Smooth muscle cell (in vitro differentiated cells): Measurements from ENCODE around the gene UGT1A7. TPM values are rescaled to one million over a fixed set of nuclear protein-coding genes. Genes with fewer than 3 reads are reported as not detected.

Experiments
- DNase-seq: peaks from one replicate; lab custom pipeline; 2025; ENCODE audit not compliant: unreplicated experiment; lab: John Stamatoyannopoulos, UW
- H2AFZ ChIP-seq: fragments of 200-600 bp; sonication (generic); 2 replicates; pipeline ENCODE4 v1.6.0; 2016; ENCODE audit warnings: antibody characterized with exemption, low read depth, mild to moderate bottlenecking
- H3F3A ChIP-seq: fragments of 200-600 bp; sonication (generic); 2 replicates; pipeline ENCODE4 v1.6.0; 2017; ENCODE audit warnings: antibody characterized with exemption, low read depth
- H3K27ac ChIP-seq: fragments of 200-600 bp; sonication (generic); 2 replicates; pipeline ENCODE4 v1.5.1; 2016; ENCODE audit warnings: low read depth, mild to moderate bottlenecking
- H3K27me3 ChIP-seq: fragments of 200-600 bp; sonication (generic); 2 replicates; pipeline ENCODE4 v1.6.1; 2016; ENCODE audit warnings: low read depth, mild to moderate bottlenecking
- H3K36me3 ChIP-seq: fragments of 200-600 bp; sonication (generic); 2 replicates; pipeline ENCODE4 v1.5.1; 2016; ENCODE audit warnings: low read depth
- H3K4me1 ChIP-seq: fragments of 200-600 bp; sonication (generic); 2 replicates; pipeline ENCODE4 v1.5.1; 2016; ENCODE audit warnings: low read depth
- H3K4me2 ChIP-seq: fragments of 200-600 bp; sonication (generic); 2 replicates; pipeline ENCODE4 v1.6.0; 2016; ENCODE audit warnings: mild to moderate bottlenecking
- H3K4me3 ChIP-seq: fragments of 200-600 bp; sonication (generic); 2 replicates; pipeline ENCODE4 v1.5.1; 2016; ENCODE audit warnings: mild to moderate bottlenecking
- H3K79me2 ChIP-seq: fragments of 200-600 bp; sonication (generic); 2 replicates; pipeline ENCODE4 v1.6.0; 2016; ENCODE audit warnings: low read depth, mild to moderate bottlenecking
- H3K9ac ChIP-seq: fragments of 200-600 bp; sonication (generic); 2 replicates; pipeline ENCODE4 v1.6.0; 2016; ENCODE audit warnings: low read depth
- H3K9me3 ChIP-seq: fragments of 200-600 bp; sonication (generic); replicated peaks from 2 replicates; pipeline ENCODE4 v1.5.1; 2016; ENCODE audit warnings: low read depth
- H4K20me1 ChIP-seq: fragments of 200-600 bp; sonication (generic); 2 replicates; pipeline ENCODE4 v1.6.0; 2016; ENCODE audit warnings: low read depth
- WGBS: methylation state at CpG from one replicate; pipeline ENCODE4 v1.1.7; 2016; ENCODE audit warnings: low lambda C conversion rate; 5-methylcytosine and 5-hydroxymethylcytosine counted together
- polyA plus RNA-seq: library from polyadenylated mRNA; unstranded; fragments of >200 nt; fragmentation: Nextera tagmentation; extraction: Ambion mirVana; gene quantifications from 2 replicates; pipeline ENCODE4 v1.2.1, GENCODE V29; 2016
- total RNA-seq: library from RNA; depleted of rRNA; stranded (reverse); fragments of >200 nt; gene quantifications from 2 replicates; pipeline ENCODE4 v1.2.3, GENCODE V29; 2014
- TF ChIP-seq, protein P1 (sequence below): fragments of 200-600 bp; sonication (generic); IDR thresholded peaks from 2 replicates; pipeline ENCODE4 v1.5.1; 2017; ENCODE audit warnings: borderline replicate concordance, mild to moderate bottlenecking, antibody characterized with exemption; ENCODE audit not compliant: insufficient read depth, poor library complexity, severe bottlenecking

UGT1A7 gene
- total and polyA plus RNA-seq, 2 experiments from 2014 or later: not detected

DNA sequence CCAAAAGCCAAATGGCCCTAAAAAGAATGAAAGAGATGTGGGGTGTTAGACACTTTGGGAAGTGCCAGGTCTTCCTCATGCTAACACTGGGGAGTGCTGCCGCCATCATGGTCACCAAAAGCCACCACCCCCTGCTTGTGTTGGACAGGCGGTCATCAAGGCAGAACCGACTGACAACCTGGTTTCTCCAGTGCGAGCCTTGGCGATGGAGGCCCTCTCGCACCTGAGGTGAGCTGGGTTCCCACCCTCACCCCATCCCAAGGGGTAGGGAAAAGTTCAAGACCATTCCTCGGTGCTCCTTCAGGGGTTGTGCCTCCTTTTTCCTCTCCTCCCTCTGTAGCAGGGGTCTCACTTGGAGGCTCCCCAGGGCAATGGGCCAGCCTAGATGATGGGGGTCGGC is 130.0 kb downstream of the UGT1A7 start:
- Histone ChIP-seq H3K36me3 (no peaks in the 10 kb centered on the region), H3K4me2 (no peak overlapping the region), H3K4me1 (no peaks in the 10 kb centered on the region), H3K9me3 (no peaks in the 10 kb centered on the region), H3K9ac (no peak overlapping the region), H3K4me3 (no peak overlapping the region), H4K20me1 (no peaks in the 10 kb centered on the region), H3K27ac (no peak overlapping the region), H3K79me2 (no peaks in the 10 kb centered on the region), H3K27me3 (no peaks in the 10 kb centered on the region), H2AFZ (no peak overlapping the region), H3F3A (no peaks in the 10 kb centered on the region)
- WGBS: 86% methylated on average over 8 of the region's 8 CpGs
- TF ChIP-seq, protein P1, sequence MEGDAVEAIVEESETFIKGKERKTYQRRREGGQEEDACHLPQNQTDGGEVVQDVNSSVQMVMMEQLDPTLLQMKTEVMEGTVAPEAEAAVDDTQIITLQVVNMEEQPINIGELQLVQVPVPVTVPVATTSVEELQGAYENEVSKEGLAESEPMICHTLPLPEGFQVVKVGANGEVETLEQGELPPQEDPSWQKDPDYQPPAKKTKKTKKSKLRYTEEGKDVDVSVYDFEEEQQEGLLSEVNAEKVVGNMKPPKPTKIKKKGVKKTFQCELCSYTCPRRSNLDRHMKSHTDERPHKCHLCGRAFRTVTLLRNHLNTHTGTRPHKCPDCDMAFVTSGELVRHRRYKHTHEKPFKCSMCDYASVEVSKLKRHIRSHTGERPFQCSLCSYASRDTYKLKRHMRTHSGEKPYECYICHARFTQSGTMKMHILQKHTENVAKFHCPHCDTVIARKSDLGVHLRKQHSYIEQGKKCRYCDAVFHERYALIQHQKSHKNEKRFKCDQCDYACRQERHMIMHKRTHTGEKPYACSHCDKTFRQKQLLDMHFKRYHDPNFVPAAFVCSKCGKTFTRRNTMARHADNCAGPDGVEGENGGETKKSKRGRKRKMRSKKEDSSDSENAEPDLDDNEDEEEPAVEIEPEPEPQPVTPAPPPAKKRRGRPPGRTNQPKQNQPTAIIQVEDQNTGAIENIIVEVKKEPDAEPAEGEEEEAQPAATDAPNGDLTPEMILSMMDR: no peak
- DNase-seq: no peak

GRCh38 chr2:233813236-233814055 is 131.7 kb downstream of the UGT1A7 start:
- WGBS: 87% methylated on average over 3 of the region's 3 CpGs
- DNase-seq: no peak
- Histone ChIP-seq H3K36me3 (no peaks in the 10 kb centered on the region), H4K20me1 (no peaks in the 10 kb centered on the region), H3K9me3 (no peaks in the 10 kb centered on the region), H3K4me2 (no peak overlapping the region), H3K4me1 (no peaks in the 10 kb centered on the region), H3K27me3 (no peaks in the 10 kb centered on the region), H3K9ac (no peak overlapping the region), H3K4me3 (no peak overlapping the region), H3K79me2 (no peaks in the 10 kb centered on the region), H2AFZ (no peak overlapping the region), H3F3A (no peaks in the 10 kb centered on the region), H3K27ac (no peak overlapping the region)
- TF ChIP-seq, protein P1: no peak

DNA sequence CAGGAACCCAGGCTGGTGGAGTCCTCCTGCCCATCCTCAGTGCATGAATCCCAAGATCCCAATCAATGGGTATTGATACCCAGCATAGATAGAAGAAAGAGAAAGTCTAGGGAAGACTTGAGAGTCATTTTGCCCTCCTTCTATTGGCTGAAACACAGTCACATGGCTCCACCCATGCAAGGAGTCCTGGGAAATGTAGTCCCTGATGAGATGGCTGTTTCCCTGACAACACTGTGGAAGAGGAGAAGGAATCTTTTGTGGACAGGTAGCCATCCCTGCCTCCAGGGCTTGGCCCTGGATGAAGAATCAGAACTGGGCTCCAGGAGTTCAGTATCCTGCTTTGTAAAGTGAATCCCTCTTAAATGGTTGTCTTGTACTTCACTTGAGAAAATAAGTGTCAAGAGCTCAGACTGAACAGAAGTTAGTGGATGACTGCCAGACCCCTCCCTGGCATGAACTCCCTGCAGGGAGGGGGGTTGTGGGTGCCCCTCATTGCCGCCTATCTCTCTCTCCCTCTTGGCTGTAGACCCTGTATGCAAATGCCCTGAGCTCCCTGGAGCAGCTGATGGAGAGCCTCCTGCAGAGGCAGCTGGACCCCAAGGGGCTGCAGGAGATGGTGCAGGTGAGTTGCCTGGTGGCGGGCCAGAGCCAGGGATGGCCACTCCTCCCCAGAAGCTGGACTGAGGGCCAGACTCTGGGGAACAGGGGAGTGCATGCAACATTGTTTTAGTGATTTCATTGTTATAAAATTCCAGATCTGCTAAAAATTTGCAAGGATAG is 132.5 kb downstream of the UGT1A7 start:
- TF ChIP-seq, protein P1: no peak
- WGBS: 90% methylated on average over 2 of the region's 2 CpGs
- no peaks in the 10 kb centered on the region for H3K4me1 ChIP-seq

More for the DNA sequence above, 132.5 kb downstream of the UGT1A7 start:
- no peak overlapping the region for H3K4me3 ChIP-seq
- H3K4me2 ChIP-seq: no peak overlapping the region
- H3K27me3 ChIP-seq: no peaks in the 10 kb centered on the region
- H4K20me1 ChIP-seq: no peaks in the 10 kb centered on the region
- no peaks in the 10 kb centered on the region for H3K36me3 ChIP-seq
- no peak overlapping the region for H3K27ac ChIP-seq
- no peaks in the 10 kb centered on the region for H3K79me2 ChIP-seq
- no peak for DNase-seq
- H2AFZ ChIP-seq: no peak overlapping the region
- H3K9ac ChIP-seq: no peak overlapping the region
- no peaks in the 10 kb centered on the region for H3F3A ChIP-seq
- H3K9me3 ChIP-seq: no peaks in the 10 kb centered on the region
